ENCODE data around the gene NUCB1. TPM values are rescaled to one million over a fixed set of nuclear protein-coding genes. Genes with fewer than 3 reads are reported as not detected.

NUCB1 gene
- total RNA-seq, 2 experiments from 2014 or later, result 90.6 to 91.7 TPM

GRCh38 chr19:48965806-48966540 is 65.9 kb downstream of the NUCB1 start:
- H3K4me3 Mint-ChIP-seq, result peak overlapping the region; percentile 99
- peaks cover 4% of the 10 kb centered on the region for H3K27me3 Mint-ChIP-seq
- H3K4me1 Mint-ChIP-seq, result peaks cover 49% of the 10 kb centered on the region
- peaks cover 38% of the 10 kb centered on the region for H3K36me3 Mint-ChIP-seq
- peak overlapping the region; percentile 97 for H3K27ac Mint-ChIP-seq
- peaks cover 3% of the 10 kb centered on the region for H3K9me3 Mint-ChIP-seq
- peak; percentile 87 for DNase-seq

- Mint-ChIP-seq H3K27me3 (peaks cover 4% of the 10 kb centered on the region), H3K36me3 (peaks cover 36% of the 10 kb centered on the region), H3K4me1 (peaks cover 47% of the 10 kb centered on the region), H3K4me3 (peak overlapping the region; percentile 99), H3K27ac (peak overlapping the region; percentile 97), H3K9me3 (peaks cover 3% of the 10 kb centered on the region)
- DNase-seq, result no peak
Observed at GRCh38 chr19:48966541-48967345, 66.6 kb downstream of the NUCB1 start.

- no peak for DNase-seq
- Mint-ChIP-seq H3K9me3 (peaks cover 3% of the 10 kb centered on the region), H3K36me3 (peaks cover 34% of the 10 kb centered on the region), H3K27me3 (peaks cover 4% of the 10 kb centered on the region), H3K4me3 (peak overlapping the region; percentile 99), H3K4me1 (peaks cover 39% of the 10 kb centered on the region), H3K27ac (peak overlapping the region; percentile 97)
Observed at GRCh38 chr19:48967346-48968178, 67.5 kb downstream of the NUCB1 start.

DNA sequence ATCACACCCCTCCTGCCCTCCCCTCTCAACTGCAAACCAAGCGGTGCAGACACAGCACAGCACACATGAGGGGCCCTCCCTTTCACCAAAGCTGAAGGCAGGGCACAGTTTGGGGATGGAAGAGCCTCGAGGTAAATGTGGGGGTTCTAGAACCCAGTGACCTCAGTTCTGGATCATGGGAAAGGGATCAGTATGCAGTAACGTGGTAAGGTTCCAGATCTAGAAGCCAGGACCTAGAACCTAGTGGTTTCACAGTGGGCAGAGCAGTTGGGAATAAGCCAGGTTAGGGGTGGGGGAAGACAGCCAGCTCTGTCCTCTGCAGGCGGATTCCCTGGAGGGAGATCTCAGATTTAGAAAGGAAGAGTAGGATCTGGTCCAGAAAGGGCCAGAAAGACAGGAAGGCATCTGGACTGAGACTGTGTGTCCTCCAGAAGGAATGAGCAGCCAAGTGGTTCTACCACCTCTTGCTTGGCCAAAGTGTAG is 68.1 kb downstream of the NUCB1 start:
- Mint-ChIP-seq H3K4me3 (no peak overlapping the region), H3K27me3 (peaks cover 4% of the 10 kb centered on the region), H3K9me3 (peaks cover 3% of the 10 kb centered on the region), H3K36me3 (peaks cover 37% of the 10 kb centered on the region), H3K4me1 (peaks cover 33% of the 10 kb centered on the region), H3K27ac (peak overlapping the region; percentile 1)
- DNase-seq, result no peak

- H3K27ac Mint-ChIP-seq, result no peak overlapping the region
- peaks cover 3% of the 10 kb centered on the region for H3K9me3 Mint-ChIP-seq
- no peak for DNase-seq
- peaks cover 36% of the 10 kb centered on the region for H3K36me3 Mint-ChIP-seq
- no peak overlapping the region for H3K4me3 Mint-ChIP-seq
- peaks cover 4% of the 10 kb centered on the region for H3K27me3 Mint-ChIP-seq
- peaks cover 28% of the 10 kb centered on the region for H3K4me1 Mint-ChIP-seq
Observed at GRCh38 chr19:48968813-48969218, 68.7 kb downstream of the NUCB1 start.

GRCh38 chr19:48969276-48970138 is 69.4 kb downstream of the NUCB1 start:
- peaks cover 4% of the 10 kb centered on the region for H3K27me3 Mint-ChIP-seq
- no peak overlapping the region for H3K4me3 Mint-ChIP-seq
- peak; percentile 12 for DNase-seq
- H3K27ac Mint-ChIP-seq, result peak overlapping the region; percentile 65
- peaks cover 36% of the 10 kb centered on the region for H3K36me3 Mint-ChIP-seq
- peaks cover 21% of the 10 kb centered on the region for H3K4me1 Mint-ChIP-seq
- peaks cover 3% of the 10 kb centered on the region for H3K9me3 Mint-ChIP-seq

- H3K4me1 Mint-ChIP-seq, result peaks cover 17% of the 10 kb centered on the region
- peak overlapping the region; percentile 65 for H3K27ac Mint-ChIP-seq
- DNase-seq, result peak; percentile 12
- peaks cover 33% of the 10 kb centered on the region for H3K36me3 Mint-ChIP-seq
- H3K9me3 Mint-ChIP-seq, result peaks cover 3% of the 10 kb centered on the region
- peaks cover 1% of the 10 kb centered on the region for H3K27me3 Mint-ChIP-seq
- H3K4me3 Mint-ChIP-seq, result no peak overlapping the region
Observed at GRCh38 chr19:48970139-48970766, 70.1 kb downstream of the NUCB1 start.

DNA sequence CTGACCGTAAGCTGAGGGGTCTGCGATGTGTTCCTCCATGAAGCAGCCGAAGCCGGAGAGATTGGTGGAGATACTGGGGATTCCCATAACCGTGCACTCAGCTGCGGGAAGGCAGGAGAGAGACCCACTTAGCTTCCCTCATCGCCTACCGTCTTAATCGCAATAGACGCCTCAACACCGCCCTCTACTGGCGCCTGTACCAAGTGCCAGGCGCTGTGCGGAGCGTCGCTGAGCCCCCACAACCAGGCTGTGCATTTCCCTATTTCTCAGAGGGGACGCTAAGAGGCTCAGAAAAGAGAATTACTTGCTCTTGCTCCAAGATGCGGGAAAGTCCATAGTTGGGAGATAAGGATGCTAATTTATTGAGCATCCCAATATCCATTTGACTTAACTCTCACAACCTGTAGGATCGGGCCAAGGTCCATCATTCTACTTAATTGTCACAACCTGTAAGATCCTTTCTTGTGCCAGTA is 70.8 kb downstream of the NUCB1 start:
- peaks cover 3% of the 10 kb centered on the region for H3K9me3 Mint-ChIP-seq
- no peak overlapping the region for H3K4me3 Mint-ChIP-seq
- H3K4me1 Mint-ChIP-seq, result peaks cover 16% of the 10 kb centered on the region
- H3K36me3 Mint-ChIP-seq, result peaks cover 26% of the 10 kb centered on the region
- DNase-seq, result peak; percentile 82
- H3K27ac Mint-ChIP-seq, result peak overlapping the region; percentile 54
- H3K27me3 Mint-ChIP-seq, result no peaks in the 10 kb centered on the region

Other genes with a start within 250 kb of the NUCB1 start
- gene NTN5, start 227.3 kb upstream of the NUCB1 start, total RNA-seq, result under 1 TPM; 0.21 to 0.24 TPM
- gene FUT2, start 204.3 kb upstream of the NUCB1 start, total RNA-seq, result not detected
- under 1 TPM; 0.41 to 0.46 TPM for gene MAMSTR, start 180.6 kb upstream of the NUCB1 start, total RNA-seq
- gene RASIP1, start 159.7 kb upstream of the NUCB1 start, total RNA-seq, result under 1 TPM; 0.40 to 0.49 TPM
- gene IZUMO1, start 153.4 kb upstream of the NUCB1 start, total RNA-seq, result not detected
- under 1 TPM; 0.06 to 0.12 TPM for gene FUT1, start 147.7 kb upstream of the NUCB1 start, total RNA-seq
- not detected for gene FGF21, start 144.8 kb upstream of the NUCB1 start, total RNA-seq
- gene BCAT2, start 89.3 kb upstream of the NUCB1 start, total RNA-seq, result 10 to 100 TPM; 62.6 to 63.6 TPM
- gene HSD17B14, start 63.8 kb upstream of the NUCB1 start, total RNA-seq, result under 1 TPM; 0.35 to 0.66 TPM
- gene PLEKHA4, start 31.7 kb upstream of the NUCB1 start, total RNA-seq, result 1 to 10 TPM; 5.8 to 7.6 TPM
- gene PPP1R15A, start 27.9 kb upstream of the NUCB1 start, total RNA-seq, result 10 to 100 TPM; 60.8 to 65.4 TPM
- gene TULP2, start 1.6 kb upstream of the NUCB1 start, total RNA-seq, result under 1 TPM; 0.12 to 0.16 TPM
- 1 to 10 TPM in 1 of 2 experiments, under 1 TPM in 1; 0.74 to 1.1 TPM for gene DHDH, start 33.4 kb downstream of the NUCB1 start, total RNA-seq
- gene BAX, start 54.6 kb downstream of the NUCB1 start, total RNA-seq, result 100 to 1,000 TPM; 191 TPM
- 1,000 to 10,000 TPM; 1,137 to 1,177 TPM for gene FTL, start 65.0 kb downstream of the NUCB1 start, total RNA-seq
- 10 to 100 TPM; 48.9 to 57.6 TPM for gene GYS1, start 93.0 kb downstream of the NUCB1 start, total RNA-seq
- gene RUVBL2, start 93.6 kb downstream of the NUCB1 start, total RNA-seq, result 100 to 1,000 TPM; 187 to 189 TPM
- not detected for gene LHB, start 116.8 kb downstream of the NUCB1 start, total RNA-seq
- not detected for gene CGB3, start 124.0 kb downstream of the NUCB1 start, total RNA-seq
- gene CGB2, start 131.6 kb downstream of the NUCB1 start, total RNA-seq, result not detected
- not detected for gene CGB1, start 136.6 kb downstream of the NUCB1 start, total RNA-seq
- not detected for gene CGB5, start 143.5 kb downstream of the NUCB1 start, total RNA-seq
- gene CGB8, start 148.8 kb downstream of the NUCB1 start, total RNA-seq, result not detected
- not detected for gene CGB7, start 157.4 kb downstream of the NUCB1 start, total RNA-seq
- gene NTF4, start 164.5 kb downstream of the NUCB1 start, total RNA-seq, result not detected
- gene KCNA7, start 172.4 kb downstream of the NUCB1 start, total RNA-seq, result not detected
- 100 to 1,000 TPM; 205 to 230 TPM for gene SNRNP70, start 185.1 kb downstream of the NUCB1 start, total RNA-seq
- 1 to 10 TPM; 2.2 to 2.5 TPM for gene LIN7B, start 214.1 kb downstream of the NUCB1 start, total RNA-seq
- 1 to 10 TPM; 1.0 to 1.3 TPM for gene C19orf73, start 218.8 kb downstream of the NUCB1 start, total RNA-seq
- gene PPFIA3, start 219.2 kb downstream of the NUCB1 start, total RNA-seq, result 1 to 10 TPM; 3.2 to 4.3 TPM